PC-3 (cell line): ENCODE data around the gene GPC6. TPM values are rescaled to one million over a fixed set of nuclear protein-coding genes. Genes with fewer than 3 reads are reported as not detected.
"Not testable (repeated sequence)": the region's sequence is repeated elsewhere in the genome, so short reads cannot be mapped to it uniquely, and the experiment has no call there.

Source experiments
- ATAC-seq: fragments of 200-7000 bp; cut with Tn5 transposase; 2 replicates; pipeline ENCODE4 v1.9.1; 2020; ENCODE audit warnings: mild to moderate bottlenecking, moderate library complexity
- BruUV-seq: library from RNA; stranded (reverse); fragments of 400-500 nt; replicated peaks from 2 replicates; lab custom pipeline; 2021; lab: Mats Ljungman, UMichigan
- CTCF ChIA-PET: fragments of 300-600 bp; sonication (Branson Sonifier 250); formaldehyde crosslinking; loops from one replicate; lab custom pipeline; 2022; ENCODE audit warnings: antibody characterized with exemption; lab: Charles Lee
- POLR2A ChIA-PET: fragments of 300-600 bp; sonication (Branson Sonifier 250); formaldehyde crosslinking; loops from one replicate; lab custom pipeline; 2022; ENCODE audit warnings: antibody characterized with exemption; ENCODE audit not compliant: unreplicated experiment; lab: Charles Lee
- DNase-seq: peaks from one replicate; pipeline ENCODE4 v3.0.0-alpha.2; 2015
- H2AFZ ChIP-seq: fragments of 300-600 bp; sonication (generic); 2 replicates; pipeline ENCODE4 v1.6.0; 2016; ENCODE audit warnings: antibody characterized with exemption, low read length
- H3F3A ChIP-seq: fragments of 300-600 bp; sonication (generic); one replicate; pipeline ENCODE4 v1.6.0; 2017; ENCODE audit warnings: antibody characterized with exemption, low read length, control low read depth, mild to moderate bottlenecking; ENCODE audit not compliant: unreplicated experiment
- H3K27ac ChIP-seq: fragments of 300-600 bp; sonication (generic); 2 replicates; pipeline ENCODE4 v1.5.1; 2016; ENCODE audit warnings: mild to moderate bottlenecking, low read length
- H3K27me3 ChIP-seq: fragments of 300-600 bp; sonication (generic); 2 replicates; pipeline ENCODE4 v1.6.1; 2016; ENCODE audit warnings: low read length, mixed read lengths
- H3K36me3 ChIP-seq: fragments of 300-600 bp; sonication (generic); 2 replicates; pipeline ENCODE4 v1.6.1; 2016; ENCODE audit warnings: low read depth, mixed run types, low read length, mixed read lengths
- H3K4me1 ChIP-seq: fragments of 300-600 bp; sonication (generic); 2 replicates; pipeline ENCODE4 v1.5.1; 2016; ENCODE audit warnings: low read length; ENCODE audit not compliant: insufficient read depth
- H3K4me2 ChIP-seq: fragments of 300-600 bp; sonication (generic); 2 replicates; pipeline ENCODE4 v1.6.0; 2016; ENCODE audit warnings: low read length
- H3K4me3 ChIP-seq: fragments of 300-600 bp; sonication (generic); 2 replicates; pipeline ENCODE4 v1.5.1; 2016; ENCODE audit warnings: mild to moderate bottlenecking, low read length, mixed read lengths
- H3K79me2 ChIP-seq: fragments of 300-600 bp; sonication (generic); 2 replicates; pipeline ENCODE4 v1.6.1; 2017; ENCODE audit warnings: low read length, mixed read lengths
- H3K9ac ChIP-seq: fragments of 300-600 bp; sonication (generic); 2 replicates; pipeline ENCODE4 v1.6.0; 2016; ENCODE audit warnings: mild to moderate bottlenecking, low read length
- H3K9me2 ChIP-seq: fragments of 300-600 bp; sonication (generic); replicated peaks from 2 replicates; pipeline ENCODE4 v1.6.1; 2016; ENCODE audit warnings: mixed run types, low read length, mixed read lengths
- H3K9me3 ChIP-seq: fragments of 300-600 bp; sonication (generic); 2 replicates; pipeline ENCODE4 v1.6.1; 2016; ENCODE audit warnings: low read length, mixed read lengths
- H4K20me1 ChIP-seq: fragments of 300-600 bp; sonication (generic); 2 replicates; pipeline ENCODE4 v1.6.1; 2016; ENCODE audit warnings: low read length, mixed read lengths
- CTCF ChIP-seq: fragments of 300-600 bp; sonication (generic); conservative IDR thresholded peaks from 2 replicates; pipeline ENCODE4 v1.5.1; 2017; ENCODE audit warnings: antibody characterized with exemption, low read depth, mild to moderate bottlenecking, low read length
- EZH2 ChIP-seq: fragments of 300-600 bp; sonication (generic); IDR thresholded peaks from one replicate; pipeline ENCODE4 v1.6.1; 2017; ENCODE audit warnings: antibody characterized with exemption, mild to moderate bottlenecking, low read length; ENCODE audit not compliant: unreplicated experiment
- EZH2phosphoT487 ChIP-seq: fragments of 300-600 bp; sonication (generic); IDR thresholded peaks from 2 replicates; pipeline ENCODE4 v1.6.1; 2018; ENCODE audit warnings: mild to moderate bottlenecking, antibody characterized with exemption, low read length, borderline replicate concordance
- intact Hi-C: fragments of 100-400 bp; cut with micrococcal nuclease; formaldehyde crosslinking; loops from 2 replicates; pipeline ENCODE4 v1.9.0; 2023
- total RNA-seq: library from RNA; depleted of rRNA; stranded (reverse); fragments of >200 nt; gene quantifications from 2 replicates; pipeline ENCODE4 v1.2.3, GENCODE V29; 2014

The GPC6 gene
- total RNA-seq, 1 experiment from 2014 or later = 3.5 TPM

- Histone ChIP-seq H3K9me2 (no peaks in the 10 kb centered on the region), H3K27ac (no peak overlapping the region), H3K9me3 (no peaks in the 10 kb centered on the region), H3K4me1 (no peaks in the 10 kb centered on the region), H3K36me3 (no peaks in the 10 kb centered on the region), H3K79me2 (no peaks in the 10 kb centered on the region), H3K27me3 (no peaks in the 10 kb centered on the region), H3K4me3 (no peak overlapping the region), H3K4me2 (no peak overlapping the region), H3K9ac (no peak overlapping the region), H2AFZ (no peak overlapping the region), H3F3A (no peaks in the 10 kb centered on the region), H4K20me1 (no peaks in the 10 kb centered on the region)
- CTCF ChIA-PET = no interaction called here
- POLR2A ChIA-PET = no interaction called here
- DNase-seq = no peak
- no peak for ATAC-seq
- intact Hi-C loops = no loop called here
- BruUV-seq = no TSS peak
- TF ChIP-seq EZH2 = no peak
- no peak for TF ChIP-seq EZH2phosphoT487
- no peak for TF ChIP-seq CTCF
These were observed 24.5 kb upstream of the GPC6 start for GRCh38 chr13:93201992-93202558.

GRCh38 chr13:93206778-93207392 lies 19.7 kb upstream of the GPC6 start:
- intact Hi-C loops, H3K4me3 ChIP-seq, H2AFZ ChIP-seq, H3K4me2 ChIP-seq, H3K27me3 ChIP-seq, H3F3A ChIP-seq, H3K4me1 ChIP-seq, H3K27ac ChIP-seq, H3K36me3 ChIP-seq, H3K79me2 ChIP-seq, DNase-seq, CTCF ChIA-PET, BruUV-seq, H3K9me2 ChIP-seq, H3K9ac ChIP-seq, ATAC-seq, H4K20me1 ChIP-seq, H3K9me3 ChIP-seq: not testable (repeated sequence)
- POLR2A ChIA-PET = interaction anchor here (0.6 kb wide), 1 partner anchor 1177 kb away, joined by 6 read pairs; no protein-coding TSS in a partner anchor

- no TSS peak for BruUV-seq
- Histone ChIP-seq H3K4me1 (no peaks in the 10 kb centered on the region), H3F3A (no peaks in the 10 kb centered on the region), H3K9me3 (no peaks in the 10 kb centered on the region), H3K4me2 (no peak overlapping the region), H3K9ac (no peak overlapping the region), H3K27me3 (no peaks in the 10 kb centered on the region), H3K36me3 (no peaks in the 10 kb centered on the region), H2AFZ (no peak overlapping the region), H4K20me1 (no peaks in the 10 kb centered on the region), H3K9me2 (no peaks in the 10 kb centered on the region), H3K27ac (no peak overlapping the region), H3K4me3 (no peak overlapping the region), H3K79me2 (no peaks in the 10 kb centered on the region)
- ATAC-seq (no peak), DNase-seq (no peak)
- intact Hi-C loops = no loop called here
- no peak for TF ChIP-seq EZH2phosphoT487
- no peak for TF ChIP-seq EZH2
- no peak for TF ChIP-seq CTCF
- ChIA-PET CTCF (no interaction called here), POLR2A (no interaction called here)
These were observed 10.5 kb upstream of the GPC6 start for GRCh38 chr13:93216122-93216521.
